ENCODE measurements around the gene SLC35C1. TPM values are rescaled to one million over a fixed set of nuclear protein-coding genes. Genes with fewer than 3 reads are reported as not detected.
A peak's percentile ranks its signal among the peaks of the same experiment; 100 is the strongest.

Gene SLC35C1
- total and polyA plus RNA-seq, 2 of the 13 experiments (the other 11 are each of a cell fraction or from before 2014, with no cell fraction given), result 2.9 to 7.0 TPM

DNA sequence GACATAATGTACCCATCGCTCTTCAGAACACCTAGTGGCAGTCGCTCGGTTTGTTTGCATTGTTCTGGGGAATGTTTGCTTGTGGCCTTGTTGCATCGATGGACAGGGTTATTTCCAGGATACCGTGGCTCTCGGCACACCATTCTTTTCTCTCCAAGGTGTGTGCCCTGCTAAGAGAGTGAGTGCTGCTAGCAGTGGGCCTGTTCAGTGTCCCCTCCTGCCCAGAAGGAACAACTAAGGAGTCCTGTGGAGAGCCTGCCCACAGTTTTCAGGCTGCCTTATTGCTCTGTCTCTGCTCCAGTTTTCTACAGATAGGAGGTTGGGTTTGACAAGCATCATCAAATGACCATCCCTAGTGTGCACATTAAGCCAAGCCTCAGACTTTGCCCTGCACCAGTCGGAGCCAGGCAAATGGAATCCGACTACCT, 43.7 kb downstream of the SLC35C1 start:
- H3K36me3 ChIP-seq (replicated peaks in 1 of 2; ENCODE audit: control insufficient read depth in 1 of 2, insufficient read depth in 2 of 2, low read length in 2 of 2), result peaks cover 3 to 7% of the 10 kb centered on the region in 2 experiments; a peak in 3 of 5 replicates
- H4K20me1 ChIP-seq (ENCODE audit: insufficient read depth, low read length), result peaks cover 38% of the 10 kb centered on the region
- H2AFZ ChIP-seq (ENCODE audit: low read length), result no peak overlapping the region
- in situ Hi-C loops (cut with HindIII; ENCODE audit: extremely low pct_ligation_motif_present, low pct_unique_long_range_greater_than_20kb), result no loop called here
- no peaks in the 10 kb centered on the region; a peak in 1 of 5 replicates for H3K27me3 ChIP-seq (ENCODE audit: control insufficient read depth in 1 of 2, insufficient read depth in 2 of 2, low read length in 2 of 2)
- peak; percentile 74 for FAIRE-seq
- peak overlapping the region; percentile 93 for H3K4me2 ChIP-seq (ENCODE audit: low read depth, low read length)
- H3K9me3 ChIP-seq (ENCODE audit: low read length), result no peaks in the 10 kb centered on the region
- peak; percentile 68 for ATAC-seq
- ChIA-PET CTCF (ENCODE audit: low intra/inter-chr PET ratio, low total read pairs) (no interaction called here), POLR2A (no interaction called here)
- intact Hi-C loops (cut with micrococcal nuclease; ENCODE audit: unreplicated experiment), result loop anchor here (5.0 to 10.0 kb wide), 3 partner anchors 74 to 279 kb away; partner anchors contain the start of gene LARGE2
- peak overlapping the region; percentile 77 to 97 (median 96) for H3K4me3 ChIP-seq (replicated peaks in 1 of 3; ENCODE audit: insufficient read depth in 1 of 3, low read depth in 2 of 3, low read length in 3 of 3)
- peak overlapping the region; percentile 84 for H3K27ac ChIP-seq (ENCODE audit: extremely low read length, insufficient read depth, low read length)
- H3K4me1 ChIP-seq (ENCODE audit: insufficient read depth, low read length), result peaks cover 75% of the 10 kb centered on the region
- peaks cover 50% of the 10 kb centered on the region for H3K79me2 ChIP-seq (ENCODE audit: insufficient read depth, low read length)
- 3% methylated on average over 5 of the region's 8 CpGs for WGBS (ENCODE audit: low lambda C conversion rate)
- DNase-seq (ENCODE audit: low spot score), result peak; percentile 78
- BruUV-seq (replicated peaks), result TSS peak; percentile 58
- H3K9ac ChIP-seq (ENCODE audit: insufficient read depth, low read depth, low read length), result peak overlapping the region; percentile 94
- peak; percentile 61; the same call in 1 of the 2 replicates for TF ChIP-seq SOX5 (CRISPR knock-in tag; IDR thresholded peaks at IDR 0.05; ENCODE audit: borderline replicate concordance)
- TF ChIP-seq, protein P1, sequence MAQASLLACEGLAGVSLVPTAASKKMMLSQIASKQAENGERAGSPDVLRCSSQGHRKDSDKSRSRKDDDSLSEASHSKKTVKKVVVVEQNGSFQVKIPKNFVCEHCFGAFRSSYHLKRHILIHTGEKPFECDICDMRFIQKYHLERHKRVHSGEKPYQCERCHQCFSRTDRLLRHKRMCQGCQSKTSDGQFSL (CRISPR knock-in tag; IDR thresholded peaks at IDR 0.05), result no peak
- TF ChIP-seq CBX5 (CRISPR knock-in tag; IDR thresholded peaks at IDR 0.05; ENCODE audit: borderline replicate concordance), result 0 out of 2 replicates have a peak, but pooled peaks have one; percentile 57
- peak; percentile 77 for TF ChIP-seq TEAD3 (CRISPR knock-in tag; optimal IDR thresholded peaks at IDR 0.05; ENCODE audit: borderline replicate concordance)
- TF ChIP-seq, protein P2, sequence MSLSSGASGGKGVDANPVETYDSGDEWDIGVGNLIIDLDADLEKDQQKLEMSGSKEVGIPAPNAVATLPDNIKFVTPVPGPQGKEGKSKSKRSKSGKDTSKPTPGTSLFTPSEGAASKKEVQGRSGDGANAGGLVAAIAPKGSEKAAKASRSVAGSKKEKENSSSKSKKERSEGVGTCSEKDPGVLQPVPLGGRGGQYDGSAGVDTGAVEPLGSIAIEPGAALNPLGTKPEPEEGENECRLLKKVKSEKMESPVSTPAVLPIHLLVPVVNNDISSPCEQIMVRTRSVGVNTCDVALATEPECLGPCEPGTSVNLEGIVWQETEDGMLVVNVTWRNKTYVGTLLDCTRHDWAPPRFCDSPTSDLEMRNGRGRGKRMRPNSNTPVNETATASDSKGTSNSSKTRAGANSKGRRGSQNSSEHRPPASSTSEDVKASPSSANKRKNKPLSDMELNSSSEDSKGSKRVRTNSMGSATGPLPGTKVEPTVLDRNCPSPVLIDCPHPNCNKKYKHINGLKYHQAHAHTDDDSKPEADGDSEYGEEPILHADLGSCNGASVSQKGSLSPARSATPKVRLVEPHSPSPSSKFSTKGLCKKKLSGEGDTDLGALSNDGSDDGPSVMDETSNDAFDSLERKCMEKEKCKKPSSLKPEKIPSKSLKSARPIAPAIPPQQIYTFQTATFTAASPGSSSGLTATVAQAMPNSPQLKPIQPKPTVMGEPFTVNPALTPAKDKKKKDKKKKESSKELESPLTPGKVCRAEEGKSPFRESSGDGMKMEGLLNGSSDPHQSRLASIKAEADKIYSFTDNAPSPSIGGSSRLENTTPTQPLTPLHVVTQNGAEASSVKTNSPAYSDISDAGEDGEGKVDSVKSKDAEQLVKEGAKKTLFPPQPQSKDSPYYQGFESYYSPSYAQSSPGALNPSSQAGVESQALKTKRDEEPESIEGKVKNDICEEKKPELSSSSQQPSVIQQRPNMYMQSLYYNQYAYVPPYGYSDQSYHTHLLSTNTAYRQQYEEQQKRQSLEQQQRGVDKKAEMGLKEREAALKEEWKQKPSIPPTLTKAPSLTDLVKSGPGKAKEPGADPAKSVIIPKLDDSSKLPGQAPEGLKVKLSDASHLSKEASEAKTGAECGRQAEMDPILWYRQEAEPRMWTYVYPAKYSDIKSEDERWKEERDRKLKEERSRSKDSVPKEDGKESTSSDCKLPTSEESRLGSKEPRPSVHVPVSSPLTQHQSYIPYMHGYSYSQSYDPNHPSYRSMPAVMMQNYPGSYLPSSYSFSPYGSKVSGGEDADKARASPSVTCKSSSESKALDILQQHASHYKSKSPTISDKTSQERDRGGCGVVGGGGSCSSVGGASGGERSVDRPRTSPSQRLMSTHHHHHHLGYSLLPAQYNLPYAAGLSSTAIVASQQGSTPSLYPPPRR (CRISPR knock-in tag; IDR thresholded peaks at IDR 0.05; ENCODE audit: borderline replicate concordance), result no peak
- no peak for TF ChIP-seq ZNF143 (CRISPR knock-in tag; IDR thresholded peaks at IDR 0.05)
- TF ChIP-seq, protein P3, sequence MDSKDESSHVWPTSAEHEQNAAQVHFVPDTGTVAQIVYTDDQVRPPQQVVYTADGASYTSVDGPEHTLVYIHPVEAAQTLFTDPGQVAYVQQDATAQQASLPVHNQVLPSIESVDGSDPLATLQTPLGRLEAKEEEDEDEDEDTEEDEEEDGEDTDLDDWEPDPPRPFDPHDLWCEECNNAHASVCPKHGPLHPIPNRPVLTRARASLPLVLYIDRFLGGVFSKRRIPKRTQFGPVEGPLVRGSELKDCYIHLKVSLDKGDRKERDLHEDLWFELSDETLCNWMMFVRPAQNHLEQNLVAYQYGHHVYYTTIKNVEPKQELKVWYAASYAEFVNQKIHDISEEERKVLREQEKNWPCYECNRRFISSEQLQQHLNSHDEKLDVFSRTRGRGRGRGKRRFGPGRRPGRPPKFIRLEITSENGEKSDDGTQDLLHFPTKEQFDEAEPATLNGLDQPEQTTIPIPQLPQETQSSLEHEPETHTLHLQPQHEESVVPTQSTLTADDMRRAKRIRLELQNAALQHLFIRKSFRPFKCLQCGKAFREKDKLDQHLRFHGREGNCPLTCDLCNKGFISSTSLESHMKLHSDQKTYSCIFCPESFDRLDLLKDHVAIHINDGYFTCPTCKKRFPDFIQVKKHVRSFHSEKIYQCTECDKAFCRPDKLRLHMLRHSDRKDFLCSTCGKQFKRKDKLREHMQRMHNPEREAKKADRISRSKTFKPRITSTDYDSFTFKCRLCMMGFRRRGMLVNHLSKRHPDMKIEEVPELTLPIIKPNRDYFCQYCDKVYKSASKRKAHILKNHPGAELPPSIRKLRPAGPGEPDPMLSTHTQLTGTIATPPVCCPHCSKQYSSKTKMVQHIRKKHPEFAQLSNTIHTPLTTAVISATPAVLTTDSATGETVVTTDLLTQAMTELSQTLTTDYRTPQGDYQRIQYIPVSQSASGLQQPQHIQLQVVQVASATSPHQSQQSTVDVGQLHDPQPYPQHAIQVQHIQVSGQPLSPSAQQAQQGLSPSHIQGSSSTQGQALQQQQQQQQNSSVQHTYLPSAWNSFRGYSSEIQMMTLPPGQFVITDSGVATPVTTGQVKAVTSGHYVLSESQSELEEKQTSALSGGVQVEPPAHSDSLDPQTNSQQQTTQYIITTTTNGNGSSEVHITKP (CRISPR knock-in tag; IDR thresholded peaks at IDR 0.05; ENCODE audit: low read depth), result no peak
- peak; percentile 70 for TF ChIP-seq SALL1 (CRISPR knock-in tag; IDR thresholded peaks at IDR 0.05)
- TF ChIP-seq, protein P4, sequence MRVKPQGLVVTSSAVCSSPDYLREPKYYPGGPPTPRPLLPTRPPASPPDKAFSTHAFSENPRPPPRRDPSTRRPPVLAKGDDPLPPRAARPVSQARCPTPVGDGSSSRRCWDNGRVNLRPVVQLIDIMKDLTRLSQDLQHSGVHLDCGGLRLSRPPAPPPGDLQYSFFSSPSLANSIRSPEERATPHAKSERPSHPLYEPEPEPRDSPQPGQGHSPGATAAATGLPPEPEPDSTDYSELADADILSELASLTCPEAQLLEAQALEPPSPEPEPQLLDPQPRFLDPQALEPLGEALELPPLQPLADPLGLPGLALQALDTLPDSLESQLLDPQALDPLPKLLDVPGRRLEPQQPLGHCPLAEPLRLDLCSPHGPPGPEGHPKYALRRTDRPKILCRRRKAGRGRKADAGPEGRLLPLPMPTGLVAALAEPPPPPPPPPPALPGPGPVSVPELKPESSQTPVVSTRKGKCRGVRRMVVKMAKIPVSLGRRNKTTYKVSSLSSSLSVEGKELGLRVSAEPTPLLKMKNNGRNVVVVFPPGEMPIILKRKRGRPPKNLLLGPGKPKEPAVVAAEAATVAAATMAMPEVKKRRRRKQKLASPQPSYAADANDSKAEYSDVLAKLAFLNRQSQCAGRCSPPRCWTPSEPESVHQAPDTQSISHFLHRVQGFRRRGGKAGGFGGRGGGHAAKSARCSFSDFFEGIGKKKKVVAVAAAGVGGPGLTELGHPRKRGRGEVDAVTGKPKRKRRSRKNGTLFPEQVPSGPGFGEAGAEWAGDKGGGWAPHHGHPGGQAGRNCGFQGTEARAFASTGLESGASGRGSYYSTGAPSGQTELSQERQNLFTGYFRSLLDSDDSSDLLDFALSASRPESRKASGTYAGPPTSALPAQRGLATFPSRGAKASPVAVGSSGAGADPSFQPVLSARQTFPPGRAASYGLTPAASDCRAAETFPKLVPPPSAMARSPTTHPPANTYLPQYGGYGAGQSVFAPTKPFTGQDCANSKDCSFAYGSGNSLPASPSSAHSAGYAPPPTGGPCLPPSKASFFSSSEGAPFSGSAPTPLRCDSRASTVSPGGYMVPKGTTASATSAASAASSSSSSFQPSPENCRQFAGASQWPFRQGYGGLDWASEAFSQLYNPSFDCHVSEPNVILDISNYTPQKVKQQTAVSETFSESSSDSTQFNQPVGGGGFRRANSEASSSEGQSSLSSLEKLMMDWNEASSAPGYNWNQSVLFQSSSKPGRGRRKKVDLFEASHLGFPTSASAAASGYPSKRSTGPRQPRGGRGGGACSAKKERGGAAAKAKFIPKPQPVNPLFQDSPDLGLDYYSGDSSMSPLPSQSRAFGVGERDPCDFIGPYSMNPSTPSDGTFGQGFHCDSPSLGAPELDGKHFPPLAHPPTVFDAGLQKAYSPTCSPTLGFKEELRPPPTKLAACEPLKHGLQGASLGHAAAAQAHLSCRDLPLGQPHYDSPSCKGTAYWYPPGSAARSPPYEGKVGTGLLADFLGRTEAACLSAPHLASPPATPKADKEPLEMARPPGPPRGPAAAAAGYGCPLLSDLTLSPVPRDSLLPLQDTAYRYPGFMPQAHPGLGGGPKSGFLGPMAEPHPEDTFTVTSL (CRISPR knock-in tag; IDR thresholded peaks at IDR 0.05; ENCODE audit: borderline replicate concordance), result peak; percentile 52; the same call in 1 of the 2 replicates

All from HepG2 (cell line).